ENCODE measurements around the gene GPR157. TPM values are rescaled to one million over a fixed set of nuclear protein-coding genes. Genes with fewer than 3 reads are reported as not detected.
A peak's percentile ranks its signal among the peaks of the same experiment; 100 is the strongest.

GPR157 gene
- total and polyA plus RNA-seq, 2 donors = 2.7 to 53.5 TPM

- WGBS = 53% methylated on average over 8 of the region's 8 CpGs
These were observed 44.0 kb downstream of the GPR157 start for GRCh38 chr1:9084906-9085305.

GRCh38 chr1:9081473-9081872 is 47.4 kb downstream of the GPR157 start:
- Histone ChIP-seq H3K4me3 (ENCODE audit: low read depth, low read length) (no peak overlapping the region), H3K4me1 (ENCODE audit: insufficient read depth) (no peaks in the 10 kb centered on the region), H3K27ac (ENCODE audit: low read depth) (no peak overlapping the region), H3K36me3 (ENCODE audit: insufficient read depth) (no peaks in the 10 kb centered on the region)
- 94% methylated on average over 3 of the region's 3 CpGs for WGBS
- no peak for DNase-seq (ENCODE audit: extremely low spot score)

More at GRCh38 chr1:9084906-9085305, 44.0 kb downstream of the GPR157 start:
- DNase-seq (ENCODE audit: extremely low spot score) = no peak
- Histone ChIP-seq H3K36me3 (ENCODE audit: insufficient read depth) (no peaks in the 10 kb centered on the region), H3K4me1 (ENCODE audit: insufficient read depth) (no peaks in the 10 kb centered on the region), H3K27ac (ENCODE audit: low read depth) (no peak overlapping the region), H3K4me3 (ENCODE audit: low read depth, low read length) (no peak overlapping the region)

GRCh38 chr1:9080705-9081291 is 48.1 kb downstream of the GPR157 start:
- no peak overlapping the region for H3K4me3 ChIP-seq (ENCODE audit: low read depth, low read length)
- no peak overlapping the region for H3K27ac ChIP-seq (ENCODE audit: low read depth)
- no peaks in the 10 kb centered on the region for H3K36me3 ChIP-seq (ENCODE audit: insufficient read depth)
- H3K4me1 ChIP-seq (ENCODE audit: insufficient read depth) = no peaks in the 10 kb centered on the region
- 87% methylated on average over 6 of the region's 6 CpGs for WGBS
- no peak for DNase-seq (ENCODE audit: extremely low spot score)

- no peak for DNase-seq (ENCODE audit: extremely low spot score)
- H3K36me3 ChIP-seq (ENCODE audit: insufficient read depth) = no peaks in the 10 kb centered on the region
- H3K4me1 ChIP-seq (ENCODE audit: insufficient read depth) = no peaks in the 10 kb centered on the region
- no peak overlapping the region for H3K27ac ChIP-seq (ENCODE audit: low read depth)
- WGBS = 88% methylated on average over 12 of the region's 12 CpGs
- no peak overlapping the region for H3K4me3 ChIP-seq (ENCODE audit: low read depth, low read length)
These were observed 48.8 kb downstream of the GPR157 start for GRCh38 chr1:9079988-9080704.

- H3K36me3 ChIP-seq (ENCODE audit: insufficient read depth) = no peaks in the 10 kb centered on the region
- H3K27ac ChIP-seq (ENCODE audit: low read depth) = no peak overlapping the region
- H3K4me3 ChIP-seq (ENCODE audit: low read depth, low read length) = no peak overlapping the region
- DNase-seq (ENCODE audit: extremely low spot score) = no peak
- H3K4me1 ChIP-seq (ENCODE audit: insufficient read depth) = no peaks in the 10 kb centered on the region
- WGBS = 72% methylated on average over 19 of the region's 19 CpGs
These were observed 50.0 kb downstream of the GPR157 start for GRCh38 chr1:9078752-9079500.

- H3K4me1 ChIP-seq (ENCODE audit: insufficient read depth) = no peaks in the 10 kb centered on the region
- DNase-seq (ENCODE audit: extremely low spot score) = no peak
- 77% methylated on average over 9 of the region's 9 CpGs for WGBS
- no peak overlapping the region for H3K27ac ChIP-seq (ENCODE audit: low read depth)
- no peaks in the 10 kb centered on the region for H3K36me3 ChIP-seq (ENCODE audit: insufficient read depth)
- no peak overlapping the region for H3K4me3 ChIP-seq (ENCODE audit: low read depth, low read length)
These were observed 50.7 kb downstream of the GPR157 start for GRCh38 chr1:9078015-9078751.

GRCh38 chr1:9075022-9075421 is 53.9 kb downstream of the GPR157 start:
- Histone ChIP-seq H3K4me3 (ENCODE audit: low read depth, low read length) (no peak overlapping the region), H3K36me3 (ENCODE audit: insufficient read depth) (no peaks in the 10 kb centered on the region), H3K4me1 (ENCODE audit: insufficient read depth) (no peaks in the 10 kb centered on the region), H3K27ac (ENCODE audit: low read depth) (no peak overlapping the region)
- DNase-seq (ENCODE audit: extremely low spot score) = peak; percentile 37
- 32% methylated on average over 5 of the region's 5 CpGs for WGBS

GRCh38 chr1:9073143-9073542 is 55.8 kb downstream of the GPR157 start:
- 90% methylated on average over 3 of the region's 3 CpGs for WGBS
- H3K4me1 ChIP-seq (ENCODE audit: insufficient read depth) = no peaks in the 10 kb centered on the region

GRCh38 chr1:9071554-9072235 is 57.2 kb downstream of the GPR157 start:
- no peak overlapping the region for H3K4me3 ChIP-seq (ENCODE audit: low read depth, low read length)
- no peaks in the 10 kb centered on the region for H3K4me1 ChIP-seq (ENCODE audit: insufficient read depth)
- no peak overlapping the region for H3K27ac ChIP-seq (ENCODE audit: low read depth)
- WGBS = 91% methylated on average over 50 of the region's 50 CpGs
- no peak for DNase-seq (ENCODE audit: extremely low spot score)
- no peaks in the 10 kb centered on the region for H3K36me3 ChIP-seq (ENCODE audit: insufficient read depth)

More at GRCh38 chr1:9073143-9073542, 55.8 kb downstream of the GPR157 start:
- Histone ChIP-seq H3K36me3 (ENCODE audit: insufficient read depth) (no peaks in the 10 kb centered on the region), H3K4me3 (ENCODE audit: low read depth, low read length) (no peak overlapping the region), H3K27ac (ENCODE audit: low read depth) (no peak overlapping the region)
- no peak for DNase-seq (ENCODE audit: extremely low spot score)

GRCh38 chr1:9070486-9070885 is 58.4 kb downstream of the GPR157 start:
- no peaks in the 10 kb centered on the region for H3K4me1 ChIP-seq (ENCODE audit: insufficient read depth)
- DNase-seq (ENCODE audit: extremely low spot score) = no peak
- H3K36me3 ChIP-seq (ENCODE audit: insufficient read depth) = no peaks in the 10 kb centered on the region
- WGBS = 83% methylated on average over 7 of the region's 7 CpGs
- no peak overlapping the region for H3K4me3 ChIP-seq (ENCODE audit: low read depth, low read length)
- no peak overlapping the region for H3K27ac ChIP-seq (ENCODE audit: low read depth)

GRCh38 chr1:9069326-9070100 is 59.4 kb downstream of the GPR157 start, which contains the start of gene SLC2A5:
SLC2A5 (minus strand) TSS chr1:9069635; CDS start chr1:9069536, 99 bp downstream.
- no peaks in the 10 kb centered on the region for H3K4me1 ChIP-seq (ENCODE audit: insufficient read depth)
- no peak for DNase-seq (ENCODE audit: extremely low spot score)
- no peak within 1 kb of the TSS for H3K27ac ChIP-seq (ENCODE audit: low read depth)
- WGBS = 24% methylated on average over 8 of the region's 8 CpGs
- no peaks in the 10 kb centered on the region for H3K36me3 ChIP-seq (ENCODE audit: insufficient read depth)
- H3K4me3 ChIP-seq (ENCODE audit: low read depth, low read length) = no peak within 1 kb of the TSS

- no peak overlapping the region for H3K4me3 ChIP-seq (ENCODE audit: low read depth, low read length)
- no peak for DNase-seq (ENCODE audit: extremely low spot score)
- WGBS = 12% methylated on average over 4 of the region's 4 CpGs
- no peaks in the 10 kb centered on the region for H3K4me1 ChIP-seq (ENCODE audit: insufficient read depth)
- no peak overlapping the region for H3K27ac ChIP-seq (ENCODE audit: low read depth)
- H3K36me3 ChIP-seq (ENCODE audit: insufficient read depth) = no peaks in the 10 kb centered on the region
These were observed 59.9 kb downstream of the GPR157 start for GRCh38 chr1:9068981-9069325.
